Natural killer cell (primary cell): ENCODE results near the gene ACSL5. TPM values are rescaled to one million over a fixed set of nuclear protein-coding genes. Genes with fewer than 3 reads are reported as not detected.

ENCODE experiments used
- ATAC-seq, 3 donors: fragments of 150-1000 bp in 2 of 3; fragments of 200-7000 bp in 1 of 3; cut with Tn5 transposase; 1 replicate in 1 of 3; 2 replicates in 2 of 3; pipeline ENCODE4 v1.10.0; 2021; ENCODE audit warnings: mild to moderate bottlenecking in 2 of 3, moderate library complexity in 2 of 3
- DNase-seq, 2 donors: peaks; one replicate each; pipeline versions ENCODE4 v3.0.0 to v3.0.0-alpha.2; 2013 to 2021; ENCODE audit warnings: mixed read lengths in 1 of 2
- H3K27ac ChIP-seq: one replicate; pipeline ENCODE4 v1.5.1; 2013; ENCODE audit warnings: mild to moderate bottlenecking, low read length
- H3K27me3 ChIP-seq: one replicate; pipeline ENCODE4 v1.6.1; 2013; ENCODE audit warnings: low read length; ENCODE audit not compliant: control insufficient read depth, insufficient read depth
- H3K36me3 ChIP-seq: one replicate; pipeline ENCODE4 v1.6.1; 2013; ENCODE audit warnings: low read length; ENCODE audit not compliant: control insufficient read depth, insufficient read depth
- H3K4me1 ChIP-seq: one replicate; pipeline ENCODE4 v1.6.1; 2013; ENCODE audit warnings: low read length; ENCODE audit not compliant: control insufficient read depth, insufficient read depth
- H3K4me3 ChIP-seq: one replicate; pipeline ENCODE4 v1.5.1; 2013; ENCODE audit warnings: low read length
- H3K9me3 ChIP-seq: one replicate; pipeline ENCODE4 v1.6.1; 2013; ENCODE audit warnings: low read length; ENCODE audit not compliant: control insufficient read depth, insufficient read depth
- H3K27ac Mint-ChIP-seq, 2 donors: one replicate each; pipeline ENCODE4 v1.8.0; 2022; ENCODE audit warnings: mild to moderate bottlenecking in 2 of 2, mixed read lengths in 2 of 2, moderate library complexity in 1 of 2
- H3K27me3 Mint-ChIP-seq, 2 donors: one replicate each; pipeline ENCODE4 v1.8.0; 2022; ENCODE audit warnings: low read depth in 2 of 2, mixed read lengths in 2 of 2
- H3K36me3 Mint-ChIP-seq: one replicate; pipeline ENCODE4 v1.8.0; 2022; ENCODE audit warnings: mixed read lengths
- H3K4me1 Mint-ChIP-seq, 2 donors: one replicate each; pipeline ENCODE4 v1.8.0; 2022; ENCODE audit warnings: mixed read lengths in 2 of 2
- H3K4me3 Mint-ChIP-seq: one replicate; pipeline ENCODE4 v1.8.0; 2022; ENCODE audit warnings: mild to moderate bottlenecking, moderate library complexity, mixed read lengths
- H3K9me3 Mint-ChIP-seq, 2 donors: one replicate each; pipeline ENCODE4 v1.8.0; 2022; ENCODE audit warnings: mixed read lengths in 2 of 2
- CTCF ChIP-seq: fragments of 200-600 bp; IDR thresholded peaks from one replicate; pipeline ENCODE4 v1.8.0; 2022; ENCODE audit warnings: antibody characterized with exemption
- WGBS: methylation state at CpG from one replicate; pipeline ENCODE4 v1.1.7; 2013; ENCODE audit warnings: missing lambda C conversion rate; ENCODE audit not compliant: insufficient coverage; 5-methylcytosine and 5-hydroxymethylcytosine counted together
- intact Hi-C: fragments of 100-400 bp; cut with micrococcal nuclease; formaldehyde crosslinking; loops from one replicate; pipeline ENCODE4 v1.14.2; 2022
- total RNA-seq, 4 donors: library from RNA; stranded (reverse); fragments of 120-200 nt in 1 of 4; gene quantifications; one replicate each; pipeline versions ENCODE4 v1.2.3 to v1.2.4, GENCODE V29; 2013 to 2022

The ACSL5 gene
- total RNA-seq, 3 donors from 2014 or later (not counting 1 experiment from before 2014, with no cell fraction given) = 41.7 to 71.2 (median 53.7) TPM

- H3K36me3 Mint-ChIP-seq = peaks cover 17% of the 10 kb centered on the region
- WGBS = 81% methylated on average over 2 of the region's 4 CpGs
- no peak for ATAC-seq
These were observed 35.8 kb downstream of the ACSL5 start for GRCh38 chr10:112409755-112410154.

GRCh38 chr10:112412696-112413095, 38.8 kb downstream of the ACSL5 start:
- intact Hi-C loops = no loop called here
- Histone ChIP-seq H3K27ac (no peak overlapping the region), H3K9me3 (no peaks in the 10 kb centered on the region), H3K36me3 (peaks cover 85% of the 10 kb centered on the region), H3K4me1 (no peaks in the 10 kb centered on the region), H3K27me3 (no peaks in the 10 kb centered on the region), H3K4me3 (no peak overlapping the region)
- DNase-seq (no peak), ATAC-seq (no peak)
- H3K36me3 Mint-ChIP-seq = peaks cover 23% of the 10 kb centered on the region
- no peak for TF ChIP-seq CTCF
- no peak overlapping the region for H3K27ac Mint-ChIP-seq
- no peak overlapping the region for H3K4me3 Mint-ChIP-seq
- WGBS = 88% methylated on average over 2 of the region's 2 CpGs
- H3K9me3 Mint-ChIP-seq = no peaks in the 10 kb centered on the region
- H3K4me1 Mint-ChIP-seq = no peaks in the 10 kb centered on the region
- no peaks in the 10 kb centered on the region for H3K27me3 Mint-ChIP-seq

More at GRCh38 chr10:112409755-112410154, 35.8 kb downstream of the ACSL5 start:
- Histone ChIP-seq H3K27me3 (no peaks in the 10 kb centered on the region), H3K36me3 (peaks cover 90% of the 10 kb centered on the region), H3K4me3 (no peak overlapping the region), H3K9me3 (no peaks in the 10 kb centered on the region), H3K27ac (no peak overlapping the region), H3K4me1 (no peaks in the 10 kb centered on the region)
- no peaks in the 10 kb centered on the region for H3K9me3 Mint-ChIP-seq
- no peak for DNase-seq
- no peak overlapping the region for H3K4me3 Mint-ChIP-seq
- intact Hi-C loops = no loop called here
- no peak for TF ChIP-seq CTCF
- no peaks in the 10 kb centered on the region for H3K27me3 Mint-ChIP-seq
- H3K27ac Mint-ChIP-seq = no peak overlapping the region
- H3K4me1 Mint-ChIP-seq = no peaks in the 10 kb centered on the region

- H3K4me3 ChIP-seq = no peak overlapping the region
These were observed 47.8 kb downstream of the ACSL5 start for GRCh38 chr10:112421731-112422130.

More at GRCh38 chr10:112421731-112422130, 47.8 kb downstream of the ACSL5 start:
- 99% methylated on average over 3 of the region's 3 CpGs for WGBS
- Mint-ChIP-seq H3K27ac (no peak overlapping the region), H3K4me3 (no peak overlapping the region), H3K36me3 (peaks cover 12% of the 10 kb centered on the region), H3K27me3 (no peaks in the 10 kb centered on the region), H3K4me1 (no peaks in the 10 kb centered on the region), H3K9me3 (no peaks in the 10 kb centered on the region)
- DNase-seq = no peak
- Histone ChIP-seq H3K4me1 (no peaks in the 10 kb centered on the region), H3K36me3 (peaks cover 68% of the 10 kb centered on the region), H3K9me3 (no peaks in the 10 kb centered on the region), H3K27me3 (no peaks in the 10 kb centered on the region), H3K27ac (no peak overlapping the region)
- no peak for TF ChIP-seq CTCF
- intact Hi-C loops = no loop called here
- ATAC-seq = no peak
